ENCODE measurements around the gene PICALM.

GRCh38 chr11:86103808-86104207 lies 34.9 kb upstream of the PICALM start:
- TF ChIP-seq CTCF (IDR thresholded peaks at IDR 0.05; ENCODE audit: low read depth, low read length) (no peak), POLR2A (IDR thresholded peaks at IDR 0.05; ENCODE audit: extremely low read depth, insufficient read length) (no peak)

Measured in NB4 (cell line).